ENCODE data around the gene ARHGAP31.

DNA sequence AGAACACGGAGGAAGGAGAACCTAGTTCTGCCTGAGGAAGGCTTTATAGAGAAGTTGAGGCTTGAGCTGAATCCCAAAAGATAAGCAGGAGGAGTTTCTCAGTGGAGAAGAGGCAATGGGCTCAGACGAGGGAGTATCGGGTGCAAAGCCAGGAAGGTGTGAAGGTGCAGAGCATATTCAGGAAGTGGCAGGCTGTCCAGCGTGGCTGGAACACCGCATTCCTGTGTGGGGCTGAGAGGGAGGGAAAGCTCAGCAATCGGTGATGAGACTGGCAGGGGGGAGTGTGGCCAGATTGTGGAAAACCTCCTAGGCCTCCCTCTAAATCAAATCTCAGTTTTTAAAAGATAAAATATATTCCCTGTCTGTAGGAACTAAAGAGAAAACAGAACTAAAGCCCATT is 63.0 kb downstream of the ARHGAP31 start:
- TF ChIP-seq, protein P1, sequence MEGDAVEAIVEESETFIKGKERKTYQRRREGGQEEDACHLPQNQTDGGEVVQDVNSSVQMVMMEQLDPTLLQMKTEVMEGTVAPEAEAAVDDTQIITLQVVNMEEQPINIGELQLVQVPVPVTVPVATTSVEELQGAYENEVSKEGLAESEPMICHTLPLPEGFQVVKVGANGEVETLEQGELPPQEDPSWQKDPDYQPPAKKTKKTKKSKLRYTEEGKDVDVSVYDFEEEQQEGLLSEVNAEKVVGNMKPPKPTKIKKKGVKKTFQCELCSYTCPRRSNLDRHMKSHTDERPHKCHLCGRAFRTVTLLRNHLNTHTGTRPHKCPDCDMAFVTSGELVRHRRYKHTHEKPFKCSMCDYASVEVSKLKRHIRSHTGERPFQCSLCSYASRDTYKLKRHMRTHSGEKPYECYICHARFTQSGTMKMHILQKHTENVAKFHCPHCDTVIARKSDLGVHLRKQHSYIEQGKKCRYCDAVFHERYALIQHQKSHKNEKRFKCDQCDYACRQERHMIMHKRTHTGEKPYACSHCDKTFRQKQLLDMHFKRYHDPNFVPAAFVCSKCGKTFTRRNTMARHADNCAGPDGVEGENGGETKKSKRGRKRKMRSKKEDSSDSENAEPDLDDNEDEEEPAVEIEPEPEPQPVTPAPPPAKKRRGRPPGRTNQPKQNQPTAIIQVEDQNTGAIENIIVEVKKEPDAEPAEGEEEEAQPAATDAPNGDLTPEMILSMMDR (IDR thresholded peaks at IDR 0.05), result no peak
- TF ChIP-seq POLR2AphosphoS5 (IDR thresholded peaks at IDR 0.05) (no peak), EP300 (IDR thresholded peaks at IDR 0.05) (no peak), POLR2A (IDR thresholded peaks at IDR 0.05) (no peak)

All from stomach (tissue), 4 donors.